Endothelial cell of umbilical vein (primary cell): ENCODE results near the gene SHLD2.

Source experiments
- EZH2 ChIP-seq: IDR thresholded peaks from 2 replicates; pipeline ENCODE4 v1.6.1; 2012; ENCODE audit warnings: borderline replicate concordance, low read depth, mild to moderate bottlenecking, moderate library complexity, low read length, inconsistent platforms; ENCODE audit not compliant: severe bottlenecking
- FOS ChIP-seq: IDR thresholded peaks from 2 replicates; pipeline ENCODE4 v1.6.1; 2011; ENCODE audit warnings: mild to moderate bottlenecking, low read length, moderate library complexity, borderline replicate concordance; ENCODE audit not compliant: insufficient read depth
- GATA2 ChIP-seq: IDR thresholded peaks from 2 replicates; pipeline ENCODE4 v1.7.0; 2011; ENCODE audit warnings: low read depth, mild to moderate bottlenecking, moderate library complexity, mixed read lengths, low read length; ENCODE audit not compliant: insufficient read length, insufficient read depth
- JUN ChIP-seq: IDR thresholded peaks from 2 replicates; pipeline ENCODE4 v1.6.1; 2011; ENCODE audit warnings: borderline replicate concordance, low read depth; ENCODE audit not compliant: insufficient read length, insufficient read depth
- POLR2A ChIP-seq: IDR thresholded peaks from 2 replicates; pipeline ENCODE4 v1.6.1; 2012; ENCODE audit warnings: low read depth, mild to moderate bottlenecking, control low read depth, low read length
- POLR2AphosphoS5 ChIP-seq: IDR thresholded peaks from 2 replicates; pipeline ENCODE4 v1.6.1; 2012; ENCODE audit warnings: low read depth, mild to moderate bottlenecking, control low read depth, low read length, moderate library complexity; ENCODE audit not compliant: insufficient read depth
- TF ChIP-seq, protein P1 (sequence below), 2 donors: IDR thresholded peaks; 1 replicate in 1 of 2; 2 replicates in 1 of 2; pipeline ENCODE4 v1.5.1; 2011; ENCODE audit warnings: low read length in 2 of 2, mild to moderate bottlenecking in 2 of 2, moderate library complexity in 2 of 2, control low read depth in 1 of 2, inconsistent platforms in 1 of 2, low read depth in 1 of 2; ENCODE audit not compliant: insufficient read depth in 1 of 2; ENCODE audit errors: extremely low read depth in 1 of 2
- TF ChIP-seq, protein P2 (sequence below): IDR thresholded peaks from 2 replicates; pipeline ENCODE4 v1.6.1; 2011; ENCODE audit not compliant: insufficient read depth, insufficient read length

- TF ChIP-seq, protein P1, sequence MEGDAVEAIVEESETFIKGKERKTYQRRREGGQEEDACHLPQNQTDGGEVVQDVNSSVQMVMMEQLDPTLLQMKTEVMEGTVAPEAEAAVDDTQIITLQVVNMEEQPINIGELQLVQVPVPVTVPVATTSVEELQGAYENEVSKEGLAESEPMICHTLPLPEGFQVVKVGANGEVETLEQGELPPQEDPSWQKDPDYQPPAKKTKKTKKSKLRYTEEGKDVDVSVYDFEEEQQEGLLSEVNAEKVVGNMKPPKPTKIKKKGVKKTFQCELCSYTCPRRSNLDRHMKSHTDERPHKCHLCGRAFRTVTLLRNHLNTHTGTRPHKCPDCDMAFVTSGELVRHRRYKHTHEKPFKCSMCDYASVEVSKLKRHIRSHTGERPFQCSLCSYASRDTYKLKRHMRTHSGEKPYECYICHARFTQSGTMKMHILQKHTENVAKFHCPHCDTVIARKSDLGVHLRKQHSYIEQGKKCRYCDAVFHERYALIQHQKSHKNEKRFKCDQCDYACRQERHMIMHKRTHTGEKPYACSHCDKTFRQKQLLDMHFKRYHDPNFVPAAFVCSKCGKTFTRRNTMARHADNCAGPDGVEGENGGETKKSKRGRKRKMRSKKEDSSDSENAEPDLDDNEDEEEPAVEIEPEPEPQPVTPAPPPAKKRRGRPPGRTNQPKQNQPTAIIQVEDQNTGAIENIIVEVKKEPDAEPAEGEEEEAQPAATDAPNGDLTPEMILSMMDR (IDR thresholded peaks at IDR 0.05; ENCODE audit: extremely low read depth in 1 of 2, insufficient read depth in 1 of 2, low read depth in 1 of 2, low read length in 2 of 2), result no peak
- no peak for TF ChIP-seq POLR2AphosphoS5
- TF ChIP-seq POLR2A, result no peak
- TF ChIP-seq FOS, result no peak
- no peak for TF ChIP-seq JUN
- TF ChIP-seq EZH2, result no peak
- TF ChIP-seq, protein P2, sequence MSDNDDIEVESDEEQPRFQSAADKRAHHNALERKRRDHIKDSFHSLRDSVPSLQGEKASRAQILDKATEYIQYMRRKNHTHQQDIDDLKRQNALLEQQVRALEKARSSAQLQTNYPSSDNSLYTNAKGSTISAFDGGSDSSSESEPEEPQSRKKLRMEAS, result no peak
- TF ChIP-seq GATA2, result no peak
Observed at GRCh38 chr10:87093632-87094372, 1.2 kb upstream of the SHLD2 start.
